GM18517 (cell line): Measurements from ENCODE around the gene SNAPIN.
A peak's percentile ranks its signal among the peaks of the same experiment; 100 is the strongest.

ENCODE experiments used
- ATAC-seq: cut with Tn5 transposase; IDR thresholded peaks from one replicate; pipeline ENCODE4 v1.9.1; 2021; ENCODE audit warnings: mild to moderate bottlenecking, moderate library complexity; ENCODE audit not compliant: unreplicated experiment

Gene SNAPIN, protein sequence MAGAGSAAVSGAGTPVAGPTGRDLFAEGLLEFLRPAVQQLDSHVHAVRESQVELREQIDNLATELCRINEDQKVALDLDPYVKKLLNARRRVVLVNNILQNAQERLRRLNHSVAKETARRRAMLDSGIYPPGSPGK

DNA sequence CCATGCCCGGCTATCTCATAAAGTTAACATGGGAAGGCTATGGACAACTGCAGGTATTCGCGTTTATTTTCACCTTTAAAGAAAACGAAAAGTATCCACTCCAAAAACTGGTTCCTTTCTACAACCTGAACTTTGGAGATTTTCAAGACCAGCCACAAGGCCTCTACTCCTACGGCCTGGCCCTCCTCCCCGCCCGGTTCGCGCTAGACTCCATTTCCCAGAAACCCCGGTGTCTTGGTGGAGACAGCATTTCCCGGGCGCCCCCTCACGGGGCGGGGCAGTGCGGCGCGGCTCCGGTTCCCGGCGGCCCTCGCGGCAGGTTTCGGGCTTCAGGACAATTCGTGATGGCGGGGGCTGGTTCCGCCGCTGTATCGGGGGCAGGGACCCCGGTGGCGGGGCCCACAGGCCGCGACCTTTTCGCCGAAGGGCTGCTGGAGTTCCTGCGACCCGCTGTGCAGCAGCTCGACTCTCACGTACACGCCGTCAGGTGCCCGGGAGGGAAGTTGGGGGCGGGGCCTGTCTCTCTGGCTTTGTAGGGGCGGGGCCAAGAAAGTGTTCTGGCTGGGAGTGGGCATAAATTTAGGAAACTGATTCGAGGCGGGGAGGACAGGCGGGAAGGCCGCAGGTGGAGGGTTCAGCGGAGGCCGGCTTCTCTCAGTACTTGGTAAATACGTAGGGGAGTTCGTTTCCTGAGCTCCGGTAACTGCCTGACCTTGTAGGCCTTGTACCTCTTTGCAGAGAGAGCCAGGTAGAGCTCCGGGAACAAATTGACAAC is at the start of gene SNAPIN:
TSS of gene SNAPIN (plus strand) at position 304 of the 775 bp plus-strand sequence. CDS start at position 345, 41 bp downstream.
- ATAC-seq: peak; percentile 83

GRCh38 chr1:153608742-153609584 is 49.5 kb upstream of the SNAPIN start:
- ATAC-seq: no peak

DNA sequence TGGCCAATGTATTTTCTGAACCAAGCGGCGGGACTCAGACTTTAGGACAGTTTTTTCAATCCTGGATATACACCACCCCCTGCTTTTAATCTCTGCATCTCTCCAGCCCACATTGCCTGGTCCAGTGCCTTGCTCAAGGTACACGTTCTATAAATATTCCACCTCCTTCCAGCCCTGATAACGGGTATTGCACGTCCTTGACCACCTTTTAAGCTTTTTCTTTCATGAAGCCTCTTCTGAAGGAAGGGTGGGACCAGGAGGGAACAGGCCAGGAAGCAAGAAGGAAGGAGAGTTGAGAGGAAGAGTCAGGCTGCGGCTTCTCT is 49.0 kb upstream of the SNAPIN start:
- no peak for ATAC-seq

GRCh38 chr1:153610334-153610733 is 48.2 kb upstream of the SNAPIN start:
- no peak for ATAC-seq

DNA sequence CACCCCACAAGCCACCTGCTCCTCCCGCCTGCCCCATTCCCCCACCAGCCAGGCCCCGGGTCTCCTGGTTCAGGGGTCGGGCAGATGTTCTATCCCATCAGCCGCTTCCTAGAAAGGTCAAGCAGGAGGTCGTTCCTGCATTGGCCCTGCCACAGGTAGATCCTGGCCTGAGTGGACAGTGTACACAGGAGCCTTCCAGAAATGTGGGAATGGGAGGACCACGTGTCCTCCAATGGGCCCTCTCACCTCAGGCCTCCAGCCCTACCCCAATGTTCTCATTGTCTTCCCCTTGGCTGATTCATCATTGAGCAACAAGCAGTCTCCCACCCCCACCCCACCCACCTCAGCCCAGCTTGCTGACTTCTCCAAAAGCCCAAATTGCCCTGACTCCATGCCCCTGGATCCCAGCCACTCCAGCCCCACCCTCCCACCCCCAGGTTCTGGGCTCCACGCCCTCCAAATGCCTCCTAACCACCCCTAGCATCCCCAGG is 47.6 kb upstream of the SNAPIN start:
- ATAC-seq: no peak

DNA sequence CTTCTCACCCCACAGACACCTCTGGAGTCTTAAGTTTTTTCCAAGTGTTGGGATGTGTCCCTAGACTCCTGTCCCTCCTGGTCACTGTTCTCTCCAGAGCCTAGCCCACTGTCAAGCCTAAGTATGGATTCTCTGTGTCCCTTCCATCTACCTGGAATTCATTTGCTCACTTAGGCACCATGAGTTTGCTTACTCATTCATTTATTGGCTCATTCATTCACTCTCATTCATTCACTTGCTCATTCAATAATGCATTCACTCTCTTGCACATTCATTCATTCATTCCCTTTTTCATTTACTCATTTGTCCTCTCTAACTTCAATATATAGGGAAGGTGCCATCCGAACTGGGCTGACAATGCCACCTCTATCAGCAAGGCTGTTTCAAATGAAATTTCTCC is 47.1 kb upstream of the SNAPIN start:
- ATAC-seq: no peak

DNA sequence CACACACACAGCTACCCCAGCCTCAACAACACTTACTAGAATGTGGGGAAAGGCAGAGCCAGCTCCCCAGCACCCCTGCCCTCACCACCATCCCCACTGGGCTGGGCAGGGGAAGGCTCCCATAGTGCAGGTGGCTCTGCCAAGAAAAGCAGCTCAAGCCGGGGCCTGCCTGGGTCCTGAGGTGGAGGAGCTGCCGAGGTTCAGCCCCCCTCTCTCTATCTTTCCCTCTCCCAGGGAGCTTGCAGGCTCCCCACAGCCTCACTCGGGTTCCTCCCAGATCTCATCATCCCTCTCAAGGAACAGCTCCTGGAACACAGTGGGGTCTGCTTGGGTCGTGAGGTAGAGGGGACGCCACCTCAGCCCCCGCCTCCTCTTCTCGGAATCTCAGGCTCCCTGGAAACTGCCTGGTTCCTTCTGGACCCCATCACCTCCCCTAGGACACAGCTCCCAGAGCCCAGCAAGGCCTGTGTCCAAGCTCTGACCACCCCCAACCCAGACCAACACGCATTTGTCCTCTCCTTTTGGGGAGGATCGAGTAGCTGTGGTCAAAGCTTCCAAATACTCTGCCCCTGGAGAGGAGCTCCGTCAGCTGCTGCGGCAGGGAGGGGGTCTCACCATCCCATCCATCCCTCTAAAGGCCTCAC is 46.3 kb upstream of the SNAPIN start:
- no peak for ATAC-seq

- no peak for ATAC-seq
Observed at GRCh38 chr1:153612755-153613331, 45.7 kb upstream of the SNAPIN start, which contains the start of gene S100A16. S100A16 (minus strand) TSS chr1:153613137; CDS start chr1:153608151, 4,986 bp downstream.

- ATAC-seq: no peak
Observed at GRCh38 chr1:153613406-153613805, 45.1 kb upstream of the SNAPIN start.

DNA sequence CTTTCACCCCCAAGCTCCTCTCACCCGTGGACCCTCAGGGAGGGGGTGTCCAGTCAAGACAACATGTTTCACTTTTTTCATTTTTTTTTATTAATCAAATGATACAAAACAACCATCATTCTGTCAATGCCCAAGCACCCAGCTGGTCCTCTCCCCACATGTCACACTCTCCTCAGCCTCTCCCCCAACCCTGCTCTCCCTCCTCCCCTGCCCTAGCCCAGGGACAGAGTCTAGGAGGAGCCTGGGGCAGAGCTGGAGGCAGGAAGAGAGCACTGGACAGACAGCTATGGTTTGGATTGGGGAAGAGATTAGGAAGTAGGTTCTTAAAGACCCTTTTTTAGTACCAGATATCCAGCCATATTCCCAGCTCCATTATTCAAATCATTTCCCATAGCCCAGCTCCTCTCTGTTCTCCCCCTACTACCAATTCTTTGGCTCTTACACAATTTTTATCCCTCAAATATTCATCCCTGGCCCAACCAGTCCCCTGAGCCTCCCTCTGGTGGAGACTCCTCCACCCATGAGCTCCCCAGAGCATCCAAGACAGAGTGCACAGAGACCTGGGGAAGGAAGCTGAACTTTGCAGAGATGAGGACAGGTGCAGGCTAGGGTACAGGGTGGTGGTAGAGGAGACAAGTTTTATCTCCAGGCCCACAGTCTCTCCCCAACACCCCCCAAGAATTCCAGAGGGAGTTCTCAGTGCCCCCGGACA is 44.2 kb upstream of the SNAPIN start:
- ATAC-seq: no peak

- no peak for ATAC-seq
Observed at GRCh38 chr1:153614906-153615305, 43.6 kb upstream of the SNAPIN start.

DNA sequence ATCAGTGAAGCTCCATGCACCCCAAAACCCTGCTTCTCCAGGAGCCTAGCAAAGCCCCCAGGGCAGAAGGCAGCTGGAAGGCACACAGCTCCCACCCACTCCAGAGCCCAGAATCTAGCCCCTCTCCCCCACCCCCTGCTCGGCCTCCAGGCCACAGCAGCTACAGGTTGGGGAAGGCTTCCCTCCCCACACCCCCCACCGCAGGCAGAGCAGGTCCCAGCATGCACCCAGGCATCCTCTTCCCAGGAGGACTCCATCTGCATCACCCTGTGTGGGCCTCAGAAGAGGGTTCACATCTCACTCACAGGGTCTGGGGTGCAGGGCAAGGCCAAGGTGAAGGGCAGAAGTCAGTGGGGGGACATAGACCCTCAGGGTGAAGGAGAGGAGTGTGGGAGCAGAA is 43.1 kb upstream of the SNAPIN start:
- ATAC-seq: no peak

- no peak for ATAC-seq
Observed at GRCh38 chr1:153616144-153616916, 42.2 kb upstream of the SNAPIN start, which contains the start of gene S100A14. S100A14 (minus strand) TSS chr1:153616325; CDS start chr1:153615858, 467 bp downstream.

DNA sequence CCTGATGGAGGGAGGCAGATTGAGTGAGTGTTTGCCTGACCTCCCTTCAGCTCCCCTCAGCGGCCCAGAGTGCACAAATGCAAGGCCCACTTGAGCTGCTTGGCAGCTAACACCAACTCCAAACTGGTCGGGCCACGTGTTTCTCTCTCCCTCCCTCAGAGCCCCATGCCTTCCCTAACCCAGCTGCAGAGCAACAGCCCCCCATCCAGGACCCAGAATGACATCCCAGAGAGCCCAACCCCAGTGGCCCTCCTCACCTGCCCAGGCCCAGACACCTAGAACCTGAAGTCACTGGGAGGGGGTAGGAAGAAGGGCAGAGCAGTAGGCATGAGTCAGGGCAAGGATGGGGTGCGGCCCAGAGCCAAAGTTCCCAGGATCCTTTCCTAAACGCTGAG is 41.6 kb upstream of the SNAPIN start:
- ATAC-seq: no peak

GRCh38 chr1:153617663-153618062 is 40.8 kb upstream of the SNAPIN start:
- no peak for ATAC-seq

- ATAC-seq: no peak
Observed at GRCh38 chr1:153619171-153619570, 39.3 kb upstream of the SNAPIN start.

DNA sequence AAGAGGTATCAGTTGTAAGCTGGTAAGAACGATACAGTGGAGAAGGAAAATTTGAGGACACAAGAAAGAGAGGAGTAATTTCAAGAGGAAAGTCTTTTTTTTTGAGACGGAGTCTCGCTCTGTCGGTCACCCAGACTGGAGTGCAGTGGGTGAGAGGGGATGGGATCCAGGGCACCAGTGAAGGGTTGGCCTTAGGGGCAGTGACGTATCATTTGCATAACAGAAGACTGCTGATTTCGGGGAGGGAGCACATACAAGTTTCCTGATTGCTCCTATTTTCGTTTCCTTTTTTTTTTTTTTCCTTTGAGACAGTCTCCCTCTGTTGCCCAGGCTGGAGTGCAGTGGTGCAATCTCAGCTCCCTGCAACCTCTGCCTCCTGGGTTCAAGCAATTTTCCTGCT is 35.4 kb upstream of the SNAPIN start:
- no peak for ATAC-seq

GRCh38 chr1:153624965-153625611 is 33.4 kb upstream of the SNAPIN start:
- ATAC-seq: no peak

DNA sequence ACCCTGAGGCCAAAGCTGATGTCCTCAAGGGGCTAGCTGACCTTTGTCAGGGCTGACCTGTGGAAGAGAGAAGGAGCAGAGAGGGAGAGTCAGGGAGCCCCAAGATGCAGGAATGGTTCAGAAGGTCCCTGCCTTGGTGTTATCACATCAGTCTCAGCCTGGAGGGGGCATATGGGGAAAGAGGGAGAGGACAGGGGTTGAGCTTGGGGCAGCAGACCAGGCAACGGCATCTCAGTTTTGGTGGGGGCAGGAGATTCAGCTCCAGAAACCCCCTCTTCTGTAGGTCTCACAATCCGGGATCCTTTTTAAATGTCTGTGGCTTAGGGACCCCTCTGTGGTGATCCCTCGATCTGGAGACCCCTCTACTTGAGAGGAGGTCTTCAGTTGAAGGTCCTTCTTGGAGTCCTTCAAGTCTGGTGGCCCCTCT is 32.0 kb upstream of the SNAPIN start:
- ATAC-seq: no peak
